ENCODE results near the gene LMO2. TPM values are rescaled to one million over a fixed set of nuclear protein-coding genes. Genes with fewer than 3 reads are reported as not detected.
"Not testable (repeated sequence)": the region's sequence is repeated elsewhere in the genome, so short reads cannot be mapped to it uniquely, and the experiment has no call there.

LMO2 gene
- total RNA-seq, 6 donors from 2014 or later, result 7.3 to 58.5 (median 34.1) TPM

DNA sequence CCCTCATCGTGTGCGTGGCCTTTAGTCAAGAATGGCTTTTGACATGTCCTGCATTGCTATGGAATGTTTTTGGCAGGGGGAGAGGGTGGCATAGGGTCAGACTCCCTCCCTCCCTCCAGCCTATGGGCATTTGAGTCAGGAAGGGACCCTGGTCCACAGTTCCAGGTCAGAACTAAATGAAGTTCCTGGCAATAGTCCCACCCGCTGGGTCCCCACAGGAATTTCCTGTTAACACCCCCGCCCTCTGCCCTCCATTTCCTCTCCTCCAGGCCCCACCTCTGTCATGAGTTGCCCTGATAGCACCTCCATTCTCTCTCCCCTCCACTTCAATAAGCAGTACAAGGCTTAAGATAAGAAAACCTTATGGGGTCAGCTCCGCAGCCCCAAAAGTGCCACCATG, 40.8 kb upstream of the LMO2 start:
- H3K4me1 ChIP-seq, result peaks cover 48 to 76% (median 72%) of the 10 kb centered on the region in 4 donors
- WGBS, 2 donors, result 48 to 50% methylated on average over 5 of the region's 5 CpGs
- TF ChIP-seq, protein P1, sequence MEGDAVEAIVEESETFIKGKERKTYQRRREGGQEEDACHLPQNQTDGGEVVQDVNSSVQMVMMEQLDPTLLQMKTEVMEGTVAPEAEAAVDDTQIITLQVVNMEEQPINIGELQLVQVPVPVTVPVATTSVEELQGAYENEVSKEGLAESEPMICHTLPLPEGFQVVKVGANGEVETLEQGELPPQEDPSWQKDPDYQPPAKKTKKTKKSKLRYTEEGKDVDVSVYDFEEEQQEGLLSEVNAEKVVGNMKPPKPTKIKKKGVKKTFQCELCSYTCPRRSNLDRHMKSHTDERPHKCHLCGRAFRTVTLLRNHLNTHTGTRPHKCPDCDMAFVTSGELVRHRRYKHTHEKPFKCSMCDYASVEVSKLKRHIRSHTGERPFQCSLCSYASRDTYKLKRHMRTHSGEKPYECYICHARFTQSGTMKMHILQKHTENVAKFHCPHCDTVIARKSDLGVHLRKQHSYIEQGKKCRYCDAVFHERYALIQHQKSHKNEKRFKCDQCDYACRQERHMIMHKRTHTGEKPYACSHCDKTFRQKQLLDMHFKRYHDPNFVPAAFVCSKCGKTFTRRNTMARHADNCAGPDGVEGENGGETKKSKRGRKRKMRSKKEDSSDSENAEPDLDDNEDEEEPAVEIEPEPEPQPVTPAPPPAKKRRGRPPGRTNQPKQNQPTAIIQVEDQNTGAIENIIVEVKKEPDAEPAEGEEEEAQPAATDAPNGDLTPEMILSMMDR (IDR thresholded peaks at IDR 0.05), result no peak
- TF ChIP-seq POLR2AphosphoS5 (IDR thresholded peaks at IDR 0.05), result peak in 1 of 2 donors; percentile 35

DNA sequence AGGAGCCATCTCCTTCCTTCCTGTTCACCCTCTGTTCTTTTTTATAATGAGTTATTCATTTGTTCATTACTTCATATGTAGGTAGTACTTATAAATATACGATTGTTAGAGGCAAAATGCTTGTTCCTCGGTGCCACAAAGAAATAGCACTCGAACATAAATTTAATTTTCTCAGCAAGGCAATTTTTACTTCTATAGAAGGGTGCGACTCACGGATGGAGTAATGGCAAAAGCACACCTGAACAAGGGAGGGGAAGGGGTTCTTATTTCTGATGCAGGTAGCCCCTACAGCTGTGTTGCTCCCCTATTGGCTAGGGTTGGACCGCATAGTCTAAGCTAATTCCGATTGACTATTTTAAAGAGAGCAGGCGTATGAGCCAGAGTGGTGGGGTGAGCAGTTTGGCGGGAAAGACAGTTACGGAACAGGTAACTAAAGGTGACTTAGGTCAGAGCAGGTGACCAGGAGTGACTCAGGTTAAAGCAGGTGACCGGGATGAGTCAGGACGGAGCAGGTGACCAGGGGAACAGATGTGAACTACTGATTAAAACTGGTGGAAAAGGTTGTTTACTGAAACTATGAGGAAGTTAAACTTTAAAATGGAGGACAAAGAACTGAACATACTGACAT, 40.0 kb upstream of the LMO2 start:
- H3K4me1 ChIP-seq, result peaks cover 40 to 67% (median 64%) of the 10 kb centered on the region in 4 donors
- not testable (repeated sequence) for H3K27me3 ChIP-seq; DNase-seq; H3K36me3 ChIP-seq; H3K9me3 ChIP-seq; ATAC-seq (ENCODE audit: low FRiP score in 2 of 2); H3K4me3 ChIP-seq
- 88 to 89% methylated on average over 12 of the region's 12 CpGs for WGBS, 2 donors
- H3K27ac ChIP-seq, result peak overlapping the region; percentile 74 to 87 (median 82)

More for the DNA sequence above, 40.8 kb upstream of the LMO2 start:
- peak overlapping the region in 3 of 4 donors; percentile 19 to 87 (median 86) for H3K27ac ChIP-seq
- H3K4me3 ChIP-seq, result no peak overlapping the region
- no peaks in the 10 kb centered on the region for H3K9me3 ChIP-seq
- no peaks in the 10 kb centered on the region for H3K27me3 ChIP-seq
- H3K36me3 ChIP-seq, result no peaks in the 10 kb centered on the region
- DNase-seq (no peak), ATAC-seq (ENCODE audit: low FRiP score in 2 of 2) (no peak)

DNA sequence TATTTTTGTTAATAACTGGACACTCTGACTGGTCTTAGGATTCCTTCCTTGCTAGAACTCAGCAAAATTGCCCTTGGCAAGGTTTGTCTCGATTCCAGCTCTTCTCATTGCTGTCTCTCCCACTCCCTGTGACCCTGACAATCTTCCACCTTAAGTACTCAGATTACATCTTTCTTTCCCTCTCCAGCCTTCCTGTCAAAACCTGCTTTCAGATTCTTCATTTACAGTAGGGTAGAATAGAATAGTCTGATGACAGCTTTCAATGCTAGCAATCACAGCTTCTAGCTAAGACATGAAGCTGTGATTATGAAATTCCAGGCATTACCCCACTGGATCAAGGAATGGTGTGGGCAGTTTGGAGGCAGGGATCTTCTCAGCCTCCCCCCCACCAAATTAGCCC, 39.2 kb upstream of the LMO2 start:
- ATAC-seq (ENCODE audit: low FRiP score in 2 of 2), result peak in 1 of 2 donors; percentile 16
- H3K27me3 ChIP-seq, result no peaks in the 10 kb centered on the region
- no peak for DNase-seq
- H3K4me1 ChIP-seq, result peaks cover 35 to 59% (median 56%) of the 10 kb centered on the region in 4 donors
- no peaks in the 10 kb centered on the region for H3K36me3 ChIP-seq
- WGBS, 2 donors, result 42 to 47% methylated on average over 1 of the region's 1 CpG
- H3K4me3 ChIP-seq, result no peak overlapping the region
- H3K9me3 ChIP-seq, result no peaks in the 10 kb centered on the region
- H3K27ac ChIP-seq, result peak overlapping the region; percentile 74 to 87 (median 82)
- TF ChIP-seq POLR2A (IDR thresholded peaks at IDR 0.05), result no peak
- TF ChIP-seq, protein P1 (IDR thresholded peaks at IDR 0.05), result no peak
- TF ChIP-seq POLR2AphosphoS5 (IDR thresholded peaks at IDR 0.05), result no peak
- no peak for TF ChIP-seq EP300 (IDR thresholded peaks at IDR 0.05)

DNA sequence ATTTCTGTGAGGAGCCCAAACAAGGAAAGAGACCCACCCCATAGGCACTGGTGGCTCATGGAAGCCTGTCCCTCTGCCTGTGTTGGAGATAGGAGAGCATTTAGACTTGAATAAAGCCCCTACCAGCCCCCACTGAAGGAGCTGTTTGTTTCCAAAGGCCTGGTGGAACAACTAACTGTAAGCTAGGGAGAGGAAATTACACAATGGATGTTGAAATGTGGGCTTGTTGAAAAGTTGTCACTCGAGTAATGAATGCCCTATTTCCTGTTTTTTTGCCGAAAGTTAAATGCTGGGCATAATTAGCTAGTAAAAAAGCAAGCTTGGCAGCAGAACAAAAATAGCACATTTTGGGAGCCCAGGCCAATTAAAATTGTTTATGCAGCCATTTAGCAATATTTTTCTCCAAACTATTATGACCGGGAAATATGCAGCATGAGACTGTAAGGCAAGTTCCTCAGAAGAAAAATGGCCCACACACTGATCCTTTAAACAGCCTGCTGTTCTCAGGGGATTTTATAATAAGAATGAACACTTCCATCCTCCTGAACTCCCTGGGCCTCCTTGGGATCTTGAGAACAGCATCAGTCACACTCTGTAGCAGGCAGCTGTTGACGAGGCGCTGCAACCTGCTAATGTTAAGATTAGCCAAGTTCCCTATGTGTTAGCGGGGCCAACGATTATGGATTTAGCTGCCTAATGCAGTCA, 38.6 kb upstream of the LMO2 start:
- TF ChIP-seq, protein P1 (IDR thresholded peaks at IDR 0.05), result no peak
- peak in 1 of 4 donors; percentile 29 for TF ChIP-seq POLR2A (IDR thresholded peaks at IDR 0.05)
- TF ChIP-seq EP300 (IDR thresholded peaks at IDR 0.05), result peak in 1 of 4 donors; percentile 54
- peak; percentile 62 to 87 for TF ChIP-seq POLR2AphosphoS5 (IDR thresholded peaks at IDR 0.05)
- no peak overlapping the region for H3K4me3 ChIP-seq
- peak in 1 of 2 donors; percentile 48 for DNase-seq
- peak overlapping the region; percentile 74 to 87 (median 82) for H3K27ac ChIP-seq
- H3K4me1 ChIP-seq, result peaks cover 29 to 54% (median 51%) of the 10 kb centered on the region in 4 donors
- H3K9me3 ChIP-seq, result no peaks in the 10 kb centered on the region
- 24 to 28% methylated on average over 5 to 7 of the region's 7 CpGs for WGBS, 2 donors
- peak; percentile 70 to 88 for ATAC-seq (ENCODE audit: low FRiP score in 2 of 2)
- H3K36me3 ChIP-seq, result no peaks in the 10 kb centered on the region
- H3K27me3 ChIP-seq, result no peaks in the 10 kb centered on the region

DNA sequence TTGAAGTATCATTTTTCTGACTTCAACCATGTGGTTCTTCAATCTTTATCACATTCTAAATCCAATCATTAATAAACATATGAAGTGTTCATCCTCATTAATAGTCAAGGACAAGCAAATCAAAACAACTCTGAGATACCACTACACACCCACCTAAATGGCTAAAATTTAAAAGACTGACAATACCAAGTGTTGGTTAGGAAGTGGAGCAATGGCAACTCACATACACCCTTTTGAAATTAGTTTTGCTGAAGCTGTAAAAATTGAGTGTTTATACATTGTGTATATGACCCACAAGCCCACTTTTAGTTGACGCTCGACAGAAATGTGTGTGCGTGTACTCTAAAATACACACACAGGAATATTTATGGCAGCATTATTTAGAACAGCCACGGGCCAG, 36.7 kb upstream of the LMO2 start:
- WGBS, 2 donors, result 92 to 95% methylated on average over 4 of the region's 4 CpGs
- ATAC-seq (ENCODE audit: low FRiP score in 2 of 2), result no peak
- Histone ChIP-seq H3K9me3 (no peaks in the 10 kb centered on the region), H3K4me3 (no peak overlapping the region), H3K27me3 (no peaks in the 10 kb centered on the region), H3K27ac (no peak overlapping the region), H3K4me1 (peaks cover 21 to 39% (median 36%) of the 10 kb centered on the region in 4 donors), H3K36me3 (no peaks in the 10 kb centered on the region)
- TF ChIP-seq POLR2AphosphoS5 (IDR thresholded peaks at IDR 0.05), result no peak
- no peak for TF ChIP-seq POLR2A (IDR thresholded peaks at IDR 0.05)
- no peak for DNase-seq
